K562 (cell line): Measurements from ENCODE around the gene RGS6. TPM values are rescaled to one million over a fixed set of nuclear protein-coding genes. Genes with fewer than 3 reads are reported as not detected.

Experiments
- ATAC-seq: fragments of 200-7000 bp; cut with Tn5 transposase; 3 replicates; pipeline ENCODE4 v1.9.1; 2020; ENCODE audit warnings: moderate library complexity
- BruUV-seq: library from RNA; stranded (reverse); fragments of 400-500 nt; replicated peaks from 2 replicates; lab custom pipeline; 2021; lab: Mats Ljungman, UMichigan
- CTCF ChIA-PET: fragments of 300-600 bp; formaldehyde crosslinking; extraction: SDS; loops from one replicate; lab custom pipeline; 2021; ENCODE audit warnings: low intra/inter-chr PET ratio; lab: Yijun Ruan, JAX
- POLR2A ChIA-PET: fragments of 300-600, 350-650 bp; sonication (Branson Sonifier 250); formaldehyde crosslinking; extraction: SDS; loops from one replicate; lab custom pipeline; 2021; ENCODE audit warnings: antibody characterized with exemption, inconsistent platforms; lab: Yijun Ruan, JAX
- DNase-seq, 4 experiments: peaks; one replicate each; pipeline versions ENCODE4 v3.0.0 to v3.0.0-alpha.2; 2011 to 2018; ENCODE audit warnings: low spot score in 3 of 4, mixed read lengths in 3 of 4; ENCODE audit errors: extremely low read depth in 1 of 4
- FAIRE-seq: peaks from 2 replicates; lab custom pipeline; 2011; peaks lifted over from hg19 to GRCh38; lab: Jason Lieb, UNC
- H2AFZ ChIP-seq: 2 replicates; pipeline ENCODE4 v1.6.0; 2011; ENCODE audit warnings: low read depth, low read length, control low read depth, inconsistent platforms
- H3K27ac ChIP-seq: fragments of 200-600 bp; 3 replicates; pipeline ENCODE4 v1.8.0; 2011; ENCODE audit warnings: low read depth, mild to moderate bottlenecking, control low read depth, inconsistent platforms, low read length, moderate library complexity, mixed read lengths; ENCODE audit errors: extremely low read depth
- H3K27me3 ChIP-seq, 2 experiments: fragments of 300-600 bp in 1 of 2; 2 replicates in 1 of 2; 3 replicates in 1 of 2; pipeline versions ENCODE4 v1.6.0 to v1.8.0; 2011; ENCODE audit warnings: inconsistent platforms in 2 of 2, low read length in 2 of 2, mild to moderate bottlenecking in 1 of 2, mixed read lengths in 1 of 2, moderate library complexity in 1 of 2; ENCODE audit not compliant: control insufficient read depth in 2 of 2, insufficient read depth in 2 of 2
- H3K36me3 ChIP-seq: fragments of 300-600 bp; 3 replicates; pipeline ENCODE4 v1.8.0; 2011; ENCODE audit warnings: mild to moderate bottlenecking, low read length, inconsistent platforms; ENCODE audit not compliant: control insufficient read depth, insufficient read depth
- H3K4me1 ChIP-seq, 2 experiments: fragments of 200-600 bp in 1 of 2; replicated peaks in 1 of 2; 2 replicates in 1 of 2; 3 replicates in 1 of 2; pipeline versions ENCODE4 v1.5.1 to v1.8.0; 2011; ENCODE audit warnings: inconsistent platforms in 2 of 2, low read length in 2 of 2, mild to moderate bottlenecking in 1 of 2, mixed read lengths in 1 of 2, moderate library complexity in 1 of 2; ENCODE audit not compliant: control insufficient read depth in 2 of 2, insufficient read depth in 2 of 2
- H3K4me2 ChIP-seq: 2 replicates; pipeline ENCODE4 v1.6.1; 2011; ENCODE audit warnings: low read length, control low read depth, inconsistent platforms, mixed read lengths; ENCODE audit not compliant: insufficient read depth
- H3K4me3 ChIP-seq: fragments of 200-600 bp; sonication (generic), shearing (Covaris generic); 2 replicates; pipeline ENCODE4 v1.5.1; 2016; ENCODE audit warnings: control low read depth, inconsistent platforms
- H3K79me2 ChIP-seq: fragments of 200-600 bp; 3 replicates; pipeline ENCODE4 v1.8.0; 2011; ENCODE audit warnings: low read length, inconsistent platforms; ENCODE audit not compliant: control insufficient read depth, insufficient read depth
- H3K9ac ChIP-seq, 2 experiments: 2 replicates each; pipeline versions ENCODE4 v1.6.0 to v1.6.1; 2011; ENCODE audit warnings: low read depth in 2 of 2, low read length in 2 of 2, control low read depth in 1 of 2, inconsistent platforms in 1 of 2, mild to moderate bottlenecking in 1 of 2, mixed read lengths in 1 of 2; ENCODE audit not compliant: insufficient read depth in 1 of 2
- H3K9me1 ChIP-seq: one replicate; pipeline ENCODE4 v1.6.0; 2011; ENCODE audit warnings: inconsistent platforms, mild to moderate bottlenecking, low read length, moderate library complexity; ENCODE audit not compliant: control insufficient read depth, insufficient read depth
- H3K9me3 ChIP-seq: replicated peaks from 2 replicates; pipeline ENCODE4 v1.5.1; 2011; ENCODE audit warnings: low read depth, low read length, inconsistent platforms; ENCODE audit not compliant: control insufficient read depth, insufficient read depth
- H4K20me1 ChIP-seq: replicated peaks from 2 replicates; pipeline ENCODE4 v1.6.1; 2011; ENCODE audit warnings: low read length, inconsistent platforms, mixed read lengths; ENCODE audit not compliant: control insufficient read depth, insufficient read depth
- ATF1 ChIP-seq, 2 experiments: fragments of 450-650 bp in 1 of 2; IDR thresholded peaks; 2 replicates each; pipeline ENCODE4 v1.6.1; 2016; ENCODE audit warnings: missing compliant biosample characterization in 1 of 2, missing genetic modification characterization in 1 of 2
- KDM1A ChIP-seq, 2 experiments: fragments of 450-650 bp; IDR thresholded peaks; 2 replicates each; pipeline ENCODE4 v1.6.1; 2016; ENCODE audit warnings: mild to moderate bottlenecking in 2 of 2
- MAFG ChIP-seq: fragments of 450-650 bp; conservative IDR thresholded peaks from 2 replicates; pipeline ENCODE4 v1.6.1; 2016; ENCODE audit warnings: missing genetic modification characterization, missing compliant biosample characterization
- MED1 ChIP-seq: sonication (generic); formaldehyde crosslinking; IDR thresholded peaks from 2 replicates; pipeline ENCODE4 v1.8.1; 2023; ENCODE audit warnings: missing genetic modification reagents, borderline replicate concordance
- NR3C1 ChIP-seq: sonication (generic); formaldehyde crosslinking; IDR thresholded peaks from 2 replicates; pipeline ENCODE4 v1.8.1; 2022; ENCODE audit warnings: missing genetic modification reagents
- POLR3A ChIP-seq: IDR thresholded peaks from 2 replicates; pipeline ENCODE4 v1.6.1; 2011; ENCODE audit warnings: borderline replicate concordance, mild to moderate bottlenecking, moderate library complexity; ENCODE audit not compliant: insufficient read length, insufficient read depth; ENCODE audit errors: extremely low read depth
- U2AF1 ChIP-seq: fragments of 200-400 bp; formaldehyde crosslinking; optimal IDR thresholded peaks from 2 replicates; pipeline ENCODE3; 2017; ENCODE audit warnings: mild to moderate bottlenecking, low read depth, low read length, moderate library complexity
- ZNF583 ChIP-seq: fragments of 250-450 bp; sonication (Bioruptor Pico); IDR thresholded peaks from 2 replicates; pipeline ENCODE4 v1.4.0; 2020
- WGBS: fragments of 100-300 bp; shearing (Covaris generic); methylation state at CpG from one replicate; pipeline ENCODE4 v1.1.6; 2016; ENCODE audit warnings: low coverage, mixed read lengths; ENCODE audit not compliant: insufficient coverage; ENCODE audit errors: missing lambda C conversion rate; 5-methylcytosine and 5-hydroxymethylcytosine counted together
- in situ Hi-C: fragments of 300-500 bp; cut with MboI; formaldehyde crosslinking; loops from 4 replicates; pipeline ENCODE4 v1.15.0; 2018; ENCODE audit warnings: inconsistent platforms, mixed read lengths
- intact Hi-C: fragments of 100-400 bp; cut with micrococcal nuclease; formaldehyde crosslinking; loops from 2 replicates; pipeline ENCODE4 v1.14.2; 2022
- polyA plus RNA-seq, 8 experiments: library from polyadenylated mRNA; depleted of rRNA in 4 of 8; stranded (reverse) in 5 of 8; unstranded in 3 of 8; fragments of >200 nt; fragmentation: Nextera tagmentation in 2 of 8; fragmentation: Illumina TruSeq in 1 of 8; extraction: Ambion mirVana in 2 of 8; extraction: Trizol in 1 of 8; gene quantifications; 2 replicates each; pipeline versions ENCODE4 v1.2.1 to v1.2.3, GENCODE V29; 2011 to 2014; ENCODE audit warnings: inconsistent platforms in 1 of 8, missing spikeins in 1 of 8
- total RNA-seq, 7 experiments: library from RNA; depleted of rRNA in 6 of 7; stranded (reverse); fragments of >200 nt in 6 of 7; fragmentation: Illumina TruSeq in 2 of 7; extraction: Trizol in 2 of 7; gene quantifications; 2 replicates each; pipeline versions ENCODE4 v1.2.1 to v1.2.3, GENCODE V29; 2011 to 2021; ENCODE audit warnings: low replicate concordance in 1 of 7
- TF ChIP-seq, protein P1 (sequence below): fragments of 450-650 bp; IDR thresholded peaks from 2 replicates; pipeline ENCODE4 v1.6.1; 2016; ENCODE audit warnings: mild to moderate bottlenecking, moderate library complexity
- TF ChIP-seq, protein P2 (sequence below): fragments of 450-650 bp; formaldehyde crosslinking; IDR thresholded peaks from 2 replicates; pipeline ENCODE4 v1.4.0; 2020; ENCODE audit warnings: mild to moderate bottlenecking, moderate library complexity

The RGS6 gene
- total and polyA plus RNA-seq, 9 of the 15 experiments (the other 6 are each of a cell fraction or from before 2014, with no cell fraction given): not detected

DNA sequence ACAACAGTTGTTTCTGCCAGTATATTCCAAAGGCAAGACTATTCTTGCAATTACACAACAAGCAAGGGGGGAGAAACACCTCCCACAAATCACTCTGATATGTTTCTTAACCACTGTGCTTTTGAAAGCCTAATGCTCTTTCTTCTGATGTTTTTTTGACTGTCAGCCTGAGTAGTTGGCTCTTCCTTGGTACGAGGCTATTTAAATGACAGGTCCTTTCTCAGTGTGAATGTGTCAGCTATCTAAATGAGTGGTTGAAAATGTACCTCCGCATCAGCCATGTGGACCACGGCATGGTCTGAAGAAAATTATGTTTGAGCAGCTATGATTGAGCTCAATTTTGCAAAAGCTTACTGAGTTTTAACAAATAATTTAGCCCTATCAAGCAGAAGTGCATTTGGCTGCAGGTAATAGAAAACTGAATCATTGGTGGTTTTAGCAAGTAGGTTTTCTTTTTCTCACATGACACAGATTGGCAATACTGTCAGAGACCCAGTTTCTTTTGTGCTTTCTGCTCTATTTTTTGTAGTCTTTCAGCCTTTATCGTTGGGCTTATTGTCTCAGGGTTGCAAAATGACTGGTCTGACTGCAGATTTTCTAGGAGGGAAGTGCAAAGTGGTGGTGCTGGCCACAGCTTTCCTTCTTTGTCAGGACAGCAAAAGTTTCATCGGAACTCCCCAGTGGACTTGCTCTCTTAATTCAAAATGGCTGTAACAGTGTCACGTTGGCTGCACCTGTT, 162.8 kb downstream of the RGS6 start:
- WGBS: 0% methylated on average over 6 of the region's 6 CpGs
- FAIRE-seq (no peak), ATAC-seq (no peak), DNase-seq (no peak)
- H3K4me1 ChIP-seq: no peaks in the 10 kb centered on the region
- CTCF ChIA-PET: no interaction called here
- H3K79me2 ChIP-seq: no peaks in the 10 kb centered on the region
- no peak overlapping the region for H3K4me2 ChIP-seq
- intact Hi-C loops (no loop called here), in situ Hi-C loops (no loop called here)
- H3K4me3 ChIP-seq: no peak overlapping the region
- POLR2A ChIA-PET: no interaction called here
- no peaks in the 10 kb centered on the region for H3K36me3 ChIP-seq
- no peak overlapping the region for H2AFZ ChIP-seq
- BruUV-seq: no TSS peak
- H3K9me1 ChIP-seq: no peaks in the 10 kb centered on the region
- H4K20me1 ChIP-seq: no peaks in the 10 kb centered on the region
- no peaks in the 10 kb centered on the region for H3K9me3 ChIP-seq
- no peak overlapping the region for H3K27ac ChIP-seq
- no peaks in the 10 kb centered on the region for H3K27me3 ChIP-seq
- H3K9ac ChIP-seq: no peak overlapping the region
- TF ChIP-seq, protein P1, sequence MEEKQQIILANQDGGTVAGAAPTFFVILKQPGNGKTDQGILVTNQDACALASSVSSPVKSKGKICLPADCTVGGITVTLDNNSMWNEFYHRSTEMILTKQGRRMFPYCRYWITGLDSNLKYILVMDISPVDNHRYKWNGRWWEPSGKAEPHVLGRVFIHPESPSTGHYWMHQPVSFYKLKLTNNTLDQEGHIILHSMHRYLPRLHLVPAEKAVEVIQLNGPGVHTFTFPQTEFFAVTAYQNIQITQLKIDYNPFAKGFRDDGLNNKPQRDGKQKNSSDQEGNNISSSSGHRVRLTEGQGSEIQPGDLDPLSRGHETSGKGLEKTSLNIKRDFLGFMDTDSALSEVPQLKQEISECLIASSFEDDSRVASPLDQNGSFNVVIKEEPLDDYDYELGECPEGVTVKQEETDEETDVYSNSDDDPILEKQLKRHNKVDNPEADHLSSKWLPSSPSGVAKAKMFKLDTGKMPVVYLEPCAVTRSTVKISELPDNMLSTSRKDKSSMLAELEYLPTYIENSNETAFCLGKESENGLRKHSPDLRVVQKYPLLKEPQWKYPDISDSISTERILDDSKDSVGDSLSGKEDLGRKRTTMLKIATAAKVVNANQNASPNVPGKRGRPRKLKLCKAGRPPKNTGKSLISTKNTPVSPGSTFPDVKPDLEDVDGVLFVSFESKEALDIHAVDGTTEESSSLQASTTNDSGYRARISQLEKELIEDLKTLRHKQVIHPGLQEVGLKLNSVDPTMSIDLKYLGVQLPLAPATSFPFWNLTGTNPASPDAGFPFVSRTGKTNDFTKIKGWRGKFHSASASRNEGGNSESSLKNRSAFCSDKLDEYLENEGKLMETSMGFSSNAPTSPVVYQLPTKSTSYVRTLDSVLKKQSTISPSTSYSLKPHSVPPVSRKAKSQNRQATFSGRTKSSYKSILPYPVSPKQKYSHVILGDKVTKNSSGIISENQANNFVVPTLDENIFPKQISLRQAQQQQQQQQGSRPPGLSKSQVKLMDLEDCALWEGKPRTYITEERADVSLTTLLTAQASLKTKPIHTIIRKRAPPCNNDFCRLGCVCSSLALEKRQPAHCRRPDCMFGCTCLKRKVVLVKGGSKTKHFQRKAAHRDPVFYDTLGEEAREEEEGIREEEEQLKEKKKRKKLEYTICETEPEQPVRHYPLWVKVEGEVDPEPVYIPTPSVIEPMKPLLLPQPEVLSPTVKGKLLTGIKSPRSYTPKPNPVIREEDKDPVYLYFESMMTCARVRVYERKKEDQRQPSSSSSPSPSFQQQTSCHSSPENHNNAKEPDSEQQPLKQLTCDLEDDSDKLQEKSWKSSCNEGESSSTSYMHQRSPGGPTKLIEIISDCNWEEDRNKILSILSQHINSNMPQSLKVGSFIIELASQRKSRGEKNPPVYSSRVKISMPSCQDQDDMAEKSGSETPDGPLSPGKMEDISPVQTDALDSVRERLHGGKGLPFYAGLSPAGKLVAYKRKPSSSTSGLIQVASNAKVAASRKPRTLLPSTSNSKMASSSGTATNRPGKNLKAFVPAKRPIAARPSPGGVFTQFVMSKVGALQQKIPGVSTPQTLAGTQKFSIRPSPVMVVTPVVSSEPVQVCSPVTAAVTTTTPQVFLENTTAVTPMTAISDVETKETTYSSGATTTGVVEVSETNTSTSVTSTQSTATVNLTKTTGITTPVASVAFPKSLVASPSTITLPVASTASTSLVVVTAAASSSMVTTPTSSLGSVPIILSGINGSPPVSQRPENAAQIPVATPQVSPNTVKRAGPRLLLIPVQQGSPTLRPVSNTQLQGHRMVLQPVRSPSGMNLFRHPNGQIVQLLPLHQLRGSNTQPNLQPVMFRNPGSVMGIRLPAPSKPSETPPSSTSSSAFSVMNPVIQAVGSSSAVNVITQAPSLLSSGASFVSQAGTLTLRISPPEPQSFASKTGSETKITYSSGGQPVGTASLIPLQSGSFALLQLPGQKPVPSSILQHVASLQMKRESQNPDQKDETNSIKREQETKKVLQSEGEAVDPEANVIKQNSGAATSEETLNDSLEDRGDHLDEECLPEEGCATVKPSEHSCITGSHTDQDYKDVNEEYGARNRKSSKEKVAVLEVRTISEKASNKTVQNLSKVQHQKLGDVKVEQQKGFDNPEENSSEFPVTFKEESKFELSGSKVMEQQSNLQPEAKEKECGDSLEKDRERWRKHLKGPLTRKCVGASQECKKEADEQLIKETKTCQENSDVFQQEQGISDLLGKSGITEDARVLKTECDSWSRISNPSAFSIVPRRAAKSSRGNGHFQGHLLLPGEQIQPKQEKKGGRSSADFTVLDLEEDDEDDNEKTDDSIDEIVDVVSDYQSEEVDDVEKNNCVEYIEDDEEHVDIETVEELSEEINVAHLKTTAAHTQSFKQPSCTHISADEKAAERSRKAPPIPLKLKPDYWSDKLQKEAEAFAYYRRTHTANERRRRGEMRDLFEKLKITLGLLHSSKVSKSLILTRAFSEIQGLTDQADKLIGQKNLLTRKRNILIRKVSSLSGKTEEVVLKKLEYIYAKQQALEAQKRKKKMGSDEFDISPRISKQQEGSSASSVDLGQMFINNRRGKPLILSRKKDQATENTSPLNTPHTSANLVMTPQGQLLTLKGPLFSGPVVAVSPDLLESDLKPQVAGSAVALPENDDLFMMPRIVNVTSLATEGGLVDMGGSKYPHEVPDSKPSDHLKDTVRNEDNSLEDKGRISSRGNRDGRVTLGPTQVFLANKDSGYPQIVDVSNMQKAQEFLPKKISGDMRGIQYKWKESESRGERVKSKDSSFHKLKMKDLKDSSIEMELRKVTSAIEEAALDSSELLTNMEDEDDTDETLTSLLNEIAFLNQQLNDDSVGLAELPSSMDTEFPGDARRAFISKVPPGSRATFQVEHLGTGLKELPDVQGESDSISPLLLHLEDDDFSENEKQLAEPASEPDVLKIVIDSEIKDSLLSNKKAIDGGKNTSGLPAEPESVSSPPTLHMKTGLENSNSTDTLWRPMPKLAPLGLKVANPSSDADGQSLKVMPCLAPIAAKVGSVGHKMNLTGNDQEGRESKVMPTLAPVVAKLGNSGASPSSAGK: no peak
- no peak for TF ChIP-seq KDM1A (IDR thresholded peaks at IDR 0.05)
- TF ChIP-seq MED1 (CRISPR knock-in tag): no peak
- no peak for TF ChIP-seq POLR3A
- no peak for TF ChIP-seq MAFG
- TF ChIP-seq, protein P2, sequence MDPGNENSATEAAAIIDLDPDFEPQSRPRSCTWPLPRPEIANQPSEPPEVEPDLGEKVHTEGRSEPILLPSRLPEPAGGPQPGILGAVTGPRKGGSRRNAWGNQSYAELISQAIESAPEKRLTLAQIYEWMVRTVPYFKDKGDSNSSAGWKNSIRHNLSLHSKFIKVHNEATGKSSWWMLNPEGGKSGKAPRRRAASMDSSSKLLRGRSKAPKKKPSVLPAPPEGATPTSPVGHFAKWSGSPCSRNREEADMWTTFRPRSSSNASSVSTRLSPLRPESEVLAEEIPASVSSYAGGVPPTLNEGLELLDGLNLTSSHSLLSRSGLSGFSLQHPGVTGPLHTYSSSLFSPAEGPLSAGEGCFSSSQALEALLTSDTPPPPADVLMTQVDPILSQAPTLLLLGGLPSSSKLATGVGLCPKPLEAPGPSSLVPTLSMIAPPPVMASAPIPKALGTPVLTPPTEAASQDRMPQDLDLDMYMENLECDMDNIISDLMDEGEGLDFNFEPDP: no peak
- no peak for TF ChIP-seq ATF1 (CRISPR knock-in tag; IDR thresholded peaks at IDR 0.05)
- no peak for TF ChIP-seq ATF1 (tag; IDR thresholded peaks at IDR 0.05)
- TF ChIP-seq U2AF1: no peak
- no peak for TF ChIP-seq NR3C1
- no peak for TF ChIP-seq ZNF583 (CRISPR knock-in tag)
